ENCODE measurements around the gene RPL27.

DNA sequence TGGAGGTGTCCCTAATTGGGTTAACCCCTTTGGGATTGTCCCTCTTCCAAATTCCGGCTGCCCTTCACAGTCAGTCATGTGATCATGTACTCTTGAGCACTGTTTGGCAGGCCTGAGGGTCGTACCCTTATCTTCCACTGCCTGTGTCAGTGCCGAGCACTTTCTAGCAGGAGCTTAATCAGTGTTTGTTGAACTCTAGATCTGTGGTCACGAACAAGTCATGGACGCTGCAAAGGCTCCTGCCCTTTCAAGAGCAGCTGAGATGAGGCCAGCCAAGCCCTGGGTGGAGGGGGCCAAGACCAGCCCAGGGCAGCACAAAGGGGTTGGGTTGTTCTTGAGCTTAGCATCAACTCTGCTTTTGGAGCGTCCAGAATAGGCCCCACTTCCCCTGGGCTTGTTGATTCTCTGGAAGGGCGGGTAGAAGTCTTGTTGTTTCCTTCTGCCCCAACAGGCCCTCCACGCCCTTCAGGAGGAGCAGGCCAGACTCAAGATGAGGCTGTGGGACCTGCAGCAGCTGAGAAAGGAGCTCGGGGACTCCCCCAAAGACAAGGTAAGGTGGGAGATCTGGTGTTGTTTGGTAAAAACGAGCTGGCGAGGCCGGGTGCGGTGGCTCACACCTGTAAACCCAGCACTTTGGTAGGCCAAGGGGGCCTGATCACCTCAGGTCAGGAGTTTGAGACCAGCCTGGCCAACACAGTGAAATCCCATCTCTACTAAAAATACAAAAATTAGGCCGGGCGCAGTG is 13.7 kb downstream of the RPL27 start:
- TF ChIP-seq, protein P1, sequence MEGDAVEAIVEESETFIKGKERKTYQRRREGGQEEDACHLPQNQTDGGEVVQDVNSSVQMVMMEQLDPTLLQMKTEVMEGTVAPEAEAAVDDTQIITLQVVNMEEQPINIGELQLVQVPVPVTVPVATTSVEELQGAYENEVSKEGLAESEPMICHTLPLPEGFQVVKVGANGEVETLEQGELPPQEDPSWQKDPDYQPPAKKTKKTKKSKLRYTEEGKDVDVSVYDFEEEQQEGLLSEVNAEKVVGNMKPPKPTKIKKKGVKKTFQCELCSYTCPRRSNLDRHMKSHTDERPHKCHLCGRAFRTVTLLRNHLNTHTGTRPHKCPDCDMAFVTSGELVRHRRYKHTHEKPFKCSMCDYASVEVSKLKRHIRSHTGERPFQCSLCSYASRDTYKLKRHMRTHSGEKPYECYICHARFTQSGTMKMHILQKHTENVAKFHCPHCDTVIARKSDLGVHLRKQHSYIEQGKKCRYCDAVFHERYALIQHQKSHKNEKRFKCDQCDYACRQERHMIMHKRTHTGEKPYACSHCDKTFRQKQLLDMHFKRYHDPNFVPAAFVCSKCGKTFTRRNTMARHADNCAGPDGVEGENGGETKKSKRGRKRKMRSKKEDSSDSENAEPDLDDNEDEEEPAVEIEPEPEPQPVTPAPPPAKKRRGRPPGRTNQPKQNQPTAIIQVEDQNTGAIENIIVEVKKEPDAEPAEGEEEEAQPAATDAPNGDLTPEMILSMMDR (optimal IDR thresholded peaks at IDR 0.05 in 1 of 3, IDR thresholded peaks at IDR 0.05 in 1 of 3, conservative IDR thresholded peaks at IDR 0.05 in 1 of 3; ENCODE audit: extremely low read depth in 1 of 3, insufficient read depth in 2 of 3, low read length in 3 of 3), result no peak
- TF ChIP-seq EZH2 (IDR thresholded peaks at IDR 0.05; ENCODE audit: low read length), result no peak
